Measurements from ENCODE around the gene RBM18.

RBM18 gene

GRCh38 chr9:122256206-122256605 lies 8.4 kb downstream of the RBM18 start:
- no peak for DNase-seq

GRCh38 chr9:122254761-122255160 lies 9.9 kb downstream of the RBM18 start:
- DNase-seq: no peak

- no peak for DNase-seq
Measured at GRCh38 chr9:122252796-122253195, 11.8 kb downstream of the RBM18 start.

- DNase-seq: no peak
Measured at GRCh38 chr9:122251351-122251750, 13.3 kb downstream of the RBM18 start.

- no peak for DNase-seq
Measured at GRCh38 chr9:122248448-122248865, 16.2 kb downstream of the RBM18 start.

GRCh38 chr9:122246666-122247065 lies 18.0 kb downstream of the RBM18 start:
- DNase-seq: no peak

- no peak for DNase-seq
Measured at GRCh38 chr9:122244349-122244748, 20.3 kb downstream of the RBM18 start.

GRCh38 chr9:122239722-122240121 lies 24.9 kb downstream of the RBM18 start:
- no peak for DNase-seq

GRCh38 chr9:122236681-122237080 lies 28.0 kb downstream of the RBM18 start:
- DNase-seq: no peak

- no peak for DNase-seq
Measured at GRCh38 chr9:122234022-122234748, 30.5 kb downstream of the RBM18 start.

- DNase-seq: no peak
Measured at GRCh38 chr9:122232796-122233306, 31.8 kb downstream of the RBM18 start.

- DNase-seq: no peak
Measured at GRCh38 chr9:122229485-122229837, 35.2 kb downstream of the RBM18 start.

- no peak for DNase-seq
Measured at GRCh38 chr9:122228568-122229484, 35.8 kb downstream of the RBM18 start, which contains the start of gene LHX6. TSS of gene LHX6 (minus strand) at chr9:122228957. CDS start at chr9:122228740, 217 bp downstream.

- DNase-seq: no peak
Measured at GRCh38 chr9:122228191-122228567, 36.5 kb downstream of the RBM18 start.

GRCh38 chr9:122227575-122227900 lies 37.1 kb downstream of the RBM18 start:
- DNase-seq: no peak

- no peak for DNase-seq
Measured at GRCh38 chr9:122226758-122227574, 37.7 kb downstream of the RBM18 start.

GRCh38 chr9:122226142-122226757 lies 38.4 kb downstream of the RBM18 start:
- DNase-seq: no peak

- no peak for DNase-seq
Measured at GRCh38 chr9:122225312-122226141, 39.1 kb downstream of the RBM18 start.

GRCh38 chr9:122223435-122223834 lies 41.2 kb downstream of the RBM18 start:
- DNase-seq: no peak

GRCh38 chr9:122222791-122223190 lies 41.8 kb downstream of the RBM18 start:
- DNase-seq: no peak

- no peak for DNase-seq
Measured at GRCh38 chr9:122221183-122221811, 43.3 kb downstream of the RBM18 start.
